Measurements from ENCODE around the gene TSPAN2. TPM values are rescaled to one million over a fixed set of nuclear protein-coding genes. Genes with fewer than 3 reads are reported as not detected.
A peak's percentile ranks its signal among the peaks of the same experiment; 100 is the strongest.

TSPAN2 gene
- total RNA-seq, 1 donor from 2014 or later = 10.6 TPM

GRCh38 chr1:115068826-115069585 is 20.3 kb downstream of the TSPAN2 start:
- no peak for DNase-seq (ENCODE audit: extremely low spot score in 2 of 2)
- H3K27me3 ChIP-seq = no peaks in the 10 kb centered on the region
- H3K4me1 ChIP-seq = peaks cover 11% of the 10 kb centered on the region
- H3K9me3 ChIP-seq = no peaks in the 10 kb centered on the region
- H3K36me3 ChIP-seq = no peaks in the 10 kb centered on the region
- intact Hi-C loops (cut with DNase I) = no loop called here
- TF ChIP-seq POLR2AphosphoS5 (IDR thresholded peaks at IDR 0.05; ENCODE audit: insufficient read depth in 1 of 2, low read depth in 1 of 2) (no peak), POLR2A (IDR thresholded peaks at IDR 0.05) (no peak), CTCF (IDR thresholded peaks at IDR 0.05) (no peak)
- H3K27ac ChIP-seq = no peak overlapping the region
- no peak overlapping the region for H3K4me3 ChIP-seq

- intact Hi-C loops (cut with DNase I) = no loop called here
- Histone ChIP-seq H3K27me3 (no peaks in the 10 kb centered on the region), H3K27ac (peak overlapping the region; percentile 31), H3K36me3 (no peaks in the 10 kb centered on the region), H3K4me3 (no peak overlapping the region), H3K9me3 (no peaks in the 10 kb centered on the region), H3K4me1 (peaks cover 16% of the 10 kb centered on the region)
- DNase-seq (ENCODE audit: extremely low spot score in 2 of 2) = no peak
- TF ChIP-seq POLR2A (IDR thresholded peaks at IDR 0.05) (no peak), CTCF (IDR thresholded peaks at IDR 0.05) (no peak), POLR2AphosphoS5 (IDR thresholded peaks at IDR 0.05; ENCODE audit: insufficient read depth in 1 of 2, low read depth in 1 of 2) (peak in 1 of 2 donors; percentile 14)
These were observed 22.0 kb downstream of the TSPAN2 start for GRCh38 chr1:115067161-115067859.

GRCh38 chr1:115065021-115065420 is 24.3 kb downstream of the TSPAN2 start:
- no peak for TF ChIP-seq CTCF (IDR thresholded peaks at IDR 0.05)
- TF ChIP-seq POLR2AphosphoS5 (IDR thresholded peaks at IDR 0.05; ENCODE audit: insufficient read depth in 1 of 2, low read depth in 1 of 2) = no peak
- TF ChIP-seq POLR2A (IDR thresholded peaks at IDR 0.05) = no peak
- Histone ChIP-seq H3K4me3 (no peak overlapping the region), H3K27me3 (no peaks in the 10 kb centered on the region), H3K4me1 (peaks cover 23% of the 10 kb centered on the region), H3K9me3 (no peaks in the 10 kb centered on the region), H3K27ac (no peak overlapping the region), H3K36me3 (no peaks in the 10 kb centered on the region)
- intact Hi-C loops (cut with DNase I) = no loop called here
- DNase-seq (ENCODE audit: extremely low spot score in 2 of 2) = no peak

GRCh38 chr1:115064461-115064860 is 24.8 kb downstream of the TSPAN2 start:
- no peaks in the 10 kb centered on the region for H3K9me3 ChIP-seq
- intact Hi-C loops (cut with DNase I) = no loop called here
- peaks cover 23% of the 10 kb centered on the region for H3K4me1 ChIP-seq
- no peaks in the 10 kb centered on the region for H3K36me3 ChIP-seq
- no peak for DNase-seq (ENCODE audit: extremely low spot score in 2 of 2)
- no peak overlapping the region for H3K27ac ChIP-seq
- no peak overlapping the region for H3K4me3 ChIP-seq
- TF ChIP-seq POLR2AphosphoS5 (IDR thresholded peaks at IDR 0.05; ENCODE audit: insufficient read depth in 1 of 2, low read depth in 1 of 2) = no peak
- no peak for TF ChIP-seq CTCF (IDR thresholded peaks at IDR 0.05)
- TF ChIP-seq POLR2A (IDR thresholded peaks at IDR 0.05) = no peak
- H3K27me3 ChIP-seq = no peaks in the 10 kb centered on the region
